H9 (cell line): ENCODE data around the gene RIMS1. TPM values are rescaled to one million over a fixed set of nuclear protein-coding genes. Genes with fewer than 3 reads are reported as not detected.

ENCODE experiments used
- DNase-seq: peaks from one replicate; pipeline ENCODE4 v3.0.0-alpha.2; 2017
- H2AFZ ChIP-seq: one replicate; pipeline ENCODE4 v1.6.1; 2013; ENCODE audit warnings: mild to moderate bottlenecking, low read length, control low read depth, moderate library complexity
- H2AK5ac ChIP-seq: 2 replicates; pipeline ENCODE4 v1.6.1; 2013; ENCODE audit warnings: low read length, control low read depth, mixed read lengths; ENCODE audit not compliant: insufficient read length
- H2BK120ac ChIP-seq: one replicate; pipeline ENCODE4 v1.6.1; 2013; ENCODE audit warnings: low read depth, mild to moderate bottlenecking, low read length, control low read depth, inconsistent platforms; ENCODE audit not compliant: poor library complexity, severe bottlenecking
- H2BK12ac ChIP-seq: 2 replicates; pipeline ENCODE4 v1.6.1; 2013; ENCODE audit warnings: low read length, control low read depth, mixed read lengths, low read depth; ENCODE audit not compliant: insufficient read length
- H2BK15ac ChIP-seq: 2 replicates; pipeline ENCODE4 v1.6.1; 2013; ENCODE audit warnings: low read depth, low read length, control low read depth
- H2BK20ac ChIP-seq: one replicate; pipeline ENCODE4 v1.6.1; 2013; ENCODE audit warnings: low read depth, mild to moderate bottlenecking, low read length, control low read depth, inconsistent platforms; ENCODE audit not compliant: poor library complexity, severe bottlenecking
- H2BK5ac ChIP-seq: 2 replicates; pipeline ENCODE4 v1.6.1; 2013; ENCODE audit warnings: low read length, control low read depth, mixed read lengths; ENCODE audit not compliant: insufficient read length
- H3K14ac ChIP-seq: 2 replicates; pipeline ENCODE4 v1.6.1; 2013; ENCODE audit warnings: low read length, control low read depth; ENCODE audit not compliant: insufficient read depth
- H3K18ac ChIP-seq: 2 replicates; pipeline ENCODE4 v1.6.1; 2013; ENCODE audit warnings: low read depth, mild to moderate bottlenecking, mixed read lengths, low read length, control low read depth; ENCODE audit not compliant: insufficient read length
- H3K23ac ChIP-seq: 2 replicates; pipeline ENCODE4 v1.6.1; 2013; ENCODE audit warnings: low read length, control low read depth, mixed read lengths, low read depth; ENCODE audit not compliant: insufficient read length
- H3K23me2 ChIP-seq: 2 replicates; pipeline ENCODE4 v1.6.1; 2013; ENCODE audit warnings: low read depth, mild to moderate bottlenecking, mixed read lengths, low read length, control low read depth; ENCODE audit not compliant: insufficient read length, poor library complexity, severe bottlenecking
- H3K27ac ChIP-seq: 2 replicates; pipeline ENCODE4 v1.5.1; 2013; ENCODE audit warnings: low read length, control low read depth, mixed read lengths, low read depth; ENCODE audit not compliant: insufficient read length
- H3K27me3 ChIP-seq: 2 replicates; pipeline ENCODE4 v1.6.1; 2013; ENCODE audit warnings: low read length, control low read depth, inconsistent platforms; ENCODE audit not compliant: insufficient read depth
- H3K4ac ChIP-seq: 2 replicates; pipeline ENCODE4 v1.6.1; 2013; ENCODE audit warnings: low read depth, mild to moderate bottlenecking, control low read depth, inconsistent platforms, low read length, moderate library complexity
- H3K4me1 ChIP-seq: 2 replicates; pipeline ENCODE4 v1.6.1; 2013; ENCODE audit warnings: low read length, control low read depth, inconsistent platforms; ENCODE audit not compliant: insufficient read depth
- H3K4me2 ChIP-seq: 2 replicates; pipeline ENCODE4 v1.6.1; 2013; ENCODE audit warnings: low read length, control low read depth, mixed read lengths; ENCODE audit not compliant: insufficient read length, insufficient read depth
- H3K56ac ChIP-seq: 2 replicates; pipeline ENCODE4 v1.6.1; 2013; ENCODE audit warnings: low read depth, mild to moderate bottlenecking, mixed read lengths, low read length, control low read depth; ENCODE audit not compliant: insufficient read length
- H3K79me1 ChIP-seq: 2 replicates; pipeline ENCODE4 v1.6.1; 2013; ENCODE audit warnings: low read depth, mild to moderate bottlenecking, moderate library complexity, low read length, control low read depth, inconsistent platforms; ENCODE audit not compliant: insufficient read depth, poor library complexity, severe bottlenecking
- H3K79me2 ChIP-seq: 2 replicates; pipeline ENCODE4 v1.6.1; 2013; ENCODE audit warnings: low read length, control low read depth, inconsistent platforms; ENCODE audit not compliant: insufficient read depth
- H3K9ac ChIP-seq: 2 replicates; pipeline ENCODE4 v1.6.1; 2013; ENCODE audit warnings: low read length, control low read depth, mixed read lengths; ENCODE audit not compliant: insufficient read length; ENCODE audit errors: extremely low read depth
- H3K9me3 ChIP-seq: one replicate; pipeline ENCODE4 v1.6.1; 2013; ENCODE audit warnings: low read depth, low read length, inconsistent platforms; ENCODE audit not compliant: control insufficient read depth
- H3T11ph ChIP-seq: one replicate; pipeline ENCODE4 v1.6.1; 2013; ENCODE audit warnings: mild to moderate bottlenecking, low read length, control low read depth, inconsistent platforms
- H4K20me1 ChIP-seq: one replicate; pipeline ENCODE4 v1.6.1; 2013; ENCODE audit not compliant: control insufficient read depth, insufficient read length, insufficient read depth
- H4K5ac ChIP-seq: 2 replicates; pipeline ENCODE4 v1.6.1; 2013; ENCODE audit warnings: low read depth, mild to moderate bottlenecking, mixed read lengths, low read length, control low read depth; ENCODE audit not compliant: insufficient read length
- H4K8ac ChIP-seq: replicated peaks from 2 replicates; pipeline ENCODE4 v1.6.1; 2013; ENCODE audit warnings: low read length, control low read depth, mixed read lengths, low read depth; ENCODE audit not compliant: insufficient read length
- H4K91ac ChIP-seq: 2 replicates; pipeline ENCODE4 v1.6.1; 2013; ENCODE audit warnings: low read depth, mild to moderate bottlenecking, moderate library complexity, mixed read lengths, low read length, control low read depth; ENCODE audit not compliant: insufficient read length
- H3K27ac Mint-ChIP-seq, 3 experiments: 2 replicates in 2 of 3; 3 replicates in 1 of 3; pipeline ENCODE4 v1.8.0; 2020 to 2021; ENCODE audit warnings: mixed read lengths in 3 of 3, mild to moderate bottlenecking in 1 of 3, moderate library complexity in 1 of 3
- H3K27me3 Mint-ChIP-seq: 2 replicates; pipeline ENCODE4 v1.8.0; 2021; ENCODE audit warnings: low read depth, mild to moderate bottlenecking, moderate library complexity, mixed read lengths
- H3K36me3 Mint-ChIP-seq, 3 experiments: 2 replicates in 2 of 3; 3 replicates in 1 of 3; pipeline ENCODE4 v1.8.0; 2020 to 2021; ENCODE audit warnings: low read depth in 3 of 3, mixed read lengths in 3 of 3; ENCODE audit not compliant: insufficient read depth in 1 of 3
- H3K4me1 Mint-ChIP-seq, 2 experiments: 2 replicates each; pipeline ENCODE4 v1.8.0; 2020; ENCODE audit warnings: mixed read lengths in 2 of 2
- H3K4me3 Mint-ChIP-seq, 2 experiments: 2 replicates in 1 of 2; 3 replicates in 1 of 2; pipeline ENCODE4 v1.8.0; 2020 to 2021; ENCODE audit warnings: mild to moderate bottlenecking in 2 of 2, mixed read lengths in 2 of 2, moderate library complexity in 1 of 2
- H3K9me3 Mint-ChIP-seq, 2 experiments: 2 replicates in 1 of 2; 3 replicates in 1 of 2; pipeline ENCODE4 v1.8.0; 2020; ENCODE audit warnings: mild to moderate bottlenecking in 2 of 2, mixed read lengths in 2 of 2, moderate library complexity in 1 of 2
- CTCF ChIP-seq: fragments of 200-600 bp; sonication (generic); conservative IDR thresholded peaks from 3 replicates; pipeline ENCODE4 v1.8.0; 2021; ENCODE audit warnings: antibody characterized with exemption, mild to moderate bottlenecking
- WGBS: extraction: QIAGEN DNeasy Blood & Tissue Kit; methylation state at CpG from one replicate; pipeline ENCODE4 v1.1.7; 2013; ENCODE audit warnings: missing lambda C conversion rate, low lambda C conversion rate, mixed read lengths; ENCODE audit not compliant: insufficient read length; ENCODE audit errors: extremely low coverage; 5-methylcytosine and 5-hydroxymethylcytosine counted together
- total RNA-seq: library from RNA; stranded (reverse); gene quantifications from 2 replicates; pipeline ENCODE4 v1.2.1, GENCODE V29; 2021

The RIMS1 gene
- total RNA-seq, 1 experiment from 2014 or later: 0.83 TPM

DNA sequence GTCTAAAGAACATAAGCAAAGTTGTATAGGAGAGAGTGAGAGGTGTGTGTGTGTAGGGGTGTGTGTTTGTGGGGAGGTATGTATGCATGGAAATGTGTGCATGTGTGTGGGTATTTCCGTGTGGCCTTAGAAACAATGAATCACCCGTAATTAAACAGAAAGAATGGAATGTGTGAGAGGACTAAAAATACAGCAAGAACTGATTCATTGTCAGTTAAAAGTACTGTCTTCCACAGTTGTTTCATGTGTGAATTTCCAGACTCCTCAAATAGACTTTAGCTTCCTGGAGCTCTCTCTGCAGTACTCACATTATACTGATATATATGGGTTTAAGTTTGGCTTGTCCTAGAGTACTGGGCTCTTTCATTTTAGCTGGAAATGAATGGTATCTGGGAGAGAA, 145.7 kb downstream of the RIMS1 start:
- H3K27ac Mint-ChIP-seq: peak overlapping the region in 1 of 3 experiments; percentile 26; a peak in 2 of 7 replicates
- TF ChIP-seq CTCF: no peak
- Histone ChIP-seq H2BK120ac (no peak overlapping the region), H3K27ac (no peak overlapping the region), H3K9ac (no peak overlapping the region), H4K20me1 (no peaks in the 10 kb centered on the region), H3K23me2 (no peaks in the 10 kb centered on the region), H2BK12ac (no peak overlapping the region), H3K23ac (no peak overlapping the region), H2BK15ac (no peak overlapping the region), H3K27me3 (no peaks in the 10 kb centered on the region), H2AK5ac (no peak overlapping the region), H3K4ac (no peak overlapping the region), H2AFZ (no peak overlapping the region), H3K4me1 (no peaks in the 10 kb centered on the region), H3K4me2 (no peak overlapping the region), H3K18ac (no peak overlapping the region), H3K9me3 (no peaks in the 10 kb centered on the region), H3T11ph (no peak overlapping the region), H3K79me1 (no peaks in the 10 kb centered on the region), H2BK5ac (no peak overlapping the region), H3K56ac (no peak overlapping the region), H3K14ac (no peak overlapping the region), H2BK20ac (no peak overlapping the region), H4K91ac (no peak overlapping the region), H3K79me2 (no peaks in the 10 kb centered on the region), H4K8ac (no peak overlapping the region), H4K5ac (no peak overlapping the region)
- no CpG with 5 or more reads among the region's 2 CpGs for WGBS
- H3K4me1 Mint-ChIP-seq: peaks cover 3 to 6% of the 10 kb centered on the region in 2 experiments
- DNase-seq: no peak
- no peaks in the 10 kb centered on the region for H3K9me3 Mint-ChIP-seq
- no peak overlapping the region for H3K4me3 Mint-ChIP-seq
- H3K36me3 Mint-ChIP-seq: no peaks in the 10 kb centered on the region
- no peaks in the 10 kb centered on the region for H3K27me3 Mint-ChIP-seq
